Measurements from ENCODE around the gene CACNA1S. TPM values are rescaled to one million over a fixed set of nuclear protein-coding genes. Genes with fewer than 3 reads are reported as not detected.

CACNA1S gene
- total and polyA plus RNA-seq, 12 donors: under 0.01 to 0.09 (median 0.05) TPM; not detected in 7

GRCh38 chr1:201092738-201093137 is 19.5 kb downstream of the CACNA1S start:
- H3K9me3 ChIP-seq: no peaks in the 10 kb centered on the region
- ATAC-seq (no peak), DNase-seq (no peak)
- H3K4me3 ChIP-seq: no peak overlapping the region
- TF ChIP-seq CTCF (IDR thresholded peaks at IDR 0.05): no peak
- no peak overlapping the region for H3K27ac ChIP-seq
- WGBS, 2 donors: 86 to 90% methylated on average over 3 of the region's 3 CpGs
- H3K4me1 ChIP-seq: no peaks in the 10 kb centered on the region
- intact Hi-C loops (cut with DNase I): loop anchor here in 1 of 10 donors (10.0 kb wide), 1 partner anchor 122 kb away; no protein-coding TSS in a partner anchor
- peaks cover 0 to 20% (median 3%) of the 10 kb centered on the region in 7 donors for H3K27me3 ChIP-seq
- H3K36me3 ChIP-seq: no peaks in the 10 kb centered on the region

GRCh38 chr1:201091256-201091655 is 21.0 kb downstream of the CACNA1S start:
- DNase-seq (no peak), ATAC-seq (no peak)
- no peaks in the 10 kb centered on the region for H3K9me3 ChIP-seq
- intact Hi-C loops (cut with DNase I): loop anchor here in 1 of 10 donors (10.0 kb wide), 1 partner anchor 124 kb away; no protein-coding TSS in a partner anchor
- 88 to 89% methylated on average over 4 of the region's 4 CpGs for WGBS, 2 donors
- peaks cover 0 to 26% (median 3%) of the 10 kb centered on the region in 7 donors for H3K27me3 ChIP-seq
- H3K27ac ChIP-seq: no peak overlapping the region
- H3K4me1 ChIP-seq: no peaks in the 10 kb centered on the region
- TF ChIP-seq CTCF (IDR thresholded peaks at IDR 0.05): no peak
- no peaks in the 10 kb centered on the region for H3K36me3 ChIP-seq
- no peak overlapping the region for H3K4me3 ChIP-seq

- Histone ChIP-seq H3K4me1 (no peaks in the 10 kb centered on the region), H3K9me3 (no peaks in the 10 kb centered on the region), H3K27me3 (peaks cover 0 to 28% (median 5%) of the 10 kb centered on the region in 7 donors), H3K36me3 (no peaks in the 10 kb centered on the region), H3K27ac (no peak overlapping the region), H3K4me3 (no peak overlapping the region)
- intact Hi-C loops (cut with DNase I): loop anchor here in 1 of 10 donors (10.0 kb wide), 1 partner anchor 124 kb away; no protein-coding TSS in a partner anchor
- no peak for TF ChIP-seq CTCF (IDR thresholded peaks at IDR 0.05)
- ATAC-seq (no peak), DNase-seq (no peak)
- 83 to 84% methylated on average over 4 of the region's 4 CpGs for WGBS, 2 donors
Observed at GRCh38 chr1:201090541-201090940, 21.7 kb downstream of the CACNA1S start.

DNA sequence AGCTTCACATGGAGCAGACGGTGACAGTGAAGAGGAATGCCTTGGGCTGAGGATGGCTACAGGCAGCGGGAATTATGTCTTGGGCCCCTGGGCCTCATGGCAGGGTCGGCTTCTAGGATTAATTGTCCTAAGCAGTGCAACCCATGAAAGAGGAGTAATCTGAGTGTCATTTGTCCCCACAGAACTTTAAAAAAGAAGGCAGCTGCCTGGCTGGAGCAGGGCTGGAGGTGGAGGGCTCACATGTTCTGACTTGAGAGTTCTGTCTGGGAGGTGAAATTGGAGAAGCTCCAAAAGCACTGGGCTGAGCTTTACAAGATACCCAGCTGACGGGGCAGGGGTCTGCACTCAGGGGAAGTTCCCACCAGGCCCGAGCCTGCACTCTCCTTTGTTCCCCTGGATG is 22.6 kb downstream of the CACNA1S start:
- TF ChIP-seq CTCF (IDR thresholded peaks at IDR 0.05): no peak
- peaks cover 0 to 35% (median 5%) of the 10 kb centered on the region in 7 donors for H3K27me3 ChIP-seq
- peaks cover 0 to 3% (median 0%) of the 10 kb centered on the region in 9 donors for H3K4me1 ChIP-seq
- ATAC-seq (no peak), DNase-seq (no peak)
- no peak overlapping the region for H3K27ac ChIP-seq
- intact Hi-C loops (cut with DNase I): loop anchor here in 3 of 10 donors (5.0 to 10.0 kb wide), 2 partner anchors 133 to 135 kb away; no protein-coding TSS in a partner anchor
- no peaks in the 10 kb centered on the region for H3K36me3 ChIP-seq
- no peaks in the 10 kb centered on the region for H3K9me3 ChIP-seq
- 76 to 79% methylated on average over 5 of the region's 5 CpGs for WGBS, 2 donors
- H3K4me3 ChIP-seq: no peak overlapping the region
